SIG-M5 treated with dmso at 0.1 percent for 504 hours (cell line): ENCODE results near the gene AUTS2.

Source experiments
- DNase-seq: peaks from one replicate; lab custom pipeline; 2025; ENCODE audit not compliant: unreplicated experiment; lab: John Stamatoyannopoulos, UW

Gene AUTS2

DNA sequence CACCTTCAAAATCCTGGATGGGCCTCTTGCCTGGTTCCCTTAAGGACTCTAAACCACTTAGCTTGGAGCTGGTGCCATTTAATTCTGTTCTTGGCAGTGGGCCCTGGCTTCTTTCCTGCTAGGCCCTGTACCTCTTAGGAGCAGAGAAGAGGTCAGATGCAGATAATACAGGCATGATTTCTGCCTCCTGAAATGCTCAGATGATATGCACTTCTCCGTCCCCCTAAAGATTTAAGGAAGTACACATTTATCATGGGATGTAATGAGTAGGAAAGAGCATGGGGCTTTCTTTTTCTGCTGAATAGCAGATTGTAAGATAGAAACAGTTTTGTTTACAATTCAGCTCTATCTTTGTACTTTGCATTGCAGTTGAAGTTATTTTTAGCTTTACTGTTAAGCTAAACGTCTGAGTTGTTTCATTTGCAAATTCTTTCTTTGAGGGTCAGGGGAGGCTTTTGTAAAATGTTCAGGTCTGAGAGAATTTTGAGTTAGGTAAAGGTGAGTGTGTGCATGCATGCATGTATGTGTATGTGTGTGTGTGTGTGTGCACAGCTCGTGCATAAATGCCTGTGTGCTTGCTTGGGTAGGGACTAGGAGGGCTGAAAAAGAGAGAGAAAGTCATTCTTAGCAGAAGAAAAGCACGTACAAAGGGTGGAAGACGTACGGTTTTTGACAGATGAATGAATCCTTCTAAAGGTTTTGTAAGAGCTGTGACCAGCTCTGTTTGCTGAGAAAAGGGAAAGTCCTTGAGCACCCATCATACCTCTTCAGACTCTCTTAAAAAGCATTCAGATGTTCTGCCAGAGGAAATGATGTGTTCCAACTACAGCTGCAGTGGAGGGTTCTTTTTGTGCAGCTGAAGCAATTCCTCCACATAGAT is 364.2 kb downstream of the AUTS2 start:
- DNase-seq, result no peak

DNA sequence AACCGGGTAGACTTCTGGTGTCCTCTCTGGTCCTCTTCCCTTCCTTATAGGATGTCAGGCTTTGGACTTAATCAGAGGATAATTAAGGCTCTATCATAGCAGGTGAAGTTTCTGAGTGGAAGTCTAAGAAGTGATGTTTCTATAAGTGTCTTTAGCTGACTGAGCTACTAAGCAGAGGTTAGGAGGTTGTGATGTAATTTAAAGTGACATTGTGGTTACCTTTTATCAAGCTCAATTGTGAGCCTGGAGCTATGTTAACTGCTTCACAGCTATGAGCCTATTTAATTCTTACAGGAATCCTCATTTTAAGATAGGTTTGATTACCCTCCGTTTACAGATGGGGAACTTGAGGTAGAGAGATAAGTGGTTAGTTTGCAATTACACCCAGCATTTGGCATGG is 365.1 kb downstream of the AUTS2 start:
- no peak for DNase-seq

DNA sequence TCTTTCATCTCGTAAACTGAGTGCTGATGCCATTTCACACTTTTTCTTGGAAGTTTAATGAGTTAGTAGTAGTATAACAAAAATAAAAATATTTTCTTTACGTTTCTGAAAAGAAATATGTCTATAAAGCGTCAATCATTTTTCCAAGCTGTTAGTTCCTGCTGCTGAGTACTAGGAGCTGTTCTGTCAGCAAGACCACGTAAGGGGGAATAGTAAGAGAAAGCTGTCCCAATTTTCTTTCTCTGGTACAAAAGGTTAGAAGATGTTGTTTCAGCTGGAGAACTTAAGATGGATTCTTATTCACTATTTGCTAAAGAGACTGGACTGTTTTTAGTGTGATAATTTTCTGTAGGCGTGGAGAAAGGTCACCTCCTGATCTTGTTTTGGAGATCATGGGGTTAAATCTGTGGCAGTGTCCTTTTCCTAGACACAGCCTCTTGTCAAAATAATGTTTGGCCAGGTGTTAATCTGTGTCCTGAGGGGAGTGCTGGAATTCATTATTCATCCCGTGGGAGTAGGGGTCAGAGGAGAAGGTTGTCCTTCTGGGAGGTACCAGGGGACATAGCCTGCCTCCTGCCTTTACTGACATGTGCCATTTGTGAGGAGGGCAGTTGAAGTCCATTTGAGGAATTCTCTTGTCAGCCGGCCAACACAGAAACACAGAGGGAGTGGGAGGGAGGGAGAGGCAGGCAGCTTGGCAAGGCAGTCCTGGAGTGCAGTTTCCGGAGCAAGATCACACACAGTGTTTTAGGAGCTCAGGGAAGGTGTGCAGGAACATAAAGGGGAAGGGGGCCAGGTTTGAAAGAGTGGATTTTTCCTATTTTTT is 368.7 kb downstream of the AUTS2 start:
- no peak for DNase-seq

DNA sequence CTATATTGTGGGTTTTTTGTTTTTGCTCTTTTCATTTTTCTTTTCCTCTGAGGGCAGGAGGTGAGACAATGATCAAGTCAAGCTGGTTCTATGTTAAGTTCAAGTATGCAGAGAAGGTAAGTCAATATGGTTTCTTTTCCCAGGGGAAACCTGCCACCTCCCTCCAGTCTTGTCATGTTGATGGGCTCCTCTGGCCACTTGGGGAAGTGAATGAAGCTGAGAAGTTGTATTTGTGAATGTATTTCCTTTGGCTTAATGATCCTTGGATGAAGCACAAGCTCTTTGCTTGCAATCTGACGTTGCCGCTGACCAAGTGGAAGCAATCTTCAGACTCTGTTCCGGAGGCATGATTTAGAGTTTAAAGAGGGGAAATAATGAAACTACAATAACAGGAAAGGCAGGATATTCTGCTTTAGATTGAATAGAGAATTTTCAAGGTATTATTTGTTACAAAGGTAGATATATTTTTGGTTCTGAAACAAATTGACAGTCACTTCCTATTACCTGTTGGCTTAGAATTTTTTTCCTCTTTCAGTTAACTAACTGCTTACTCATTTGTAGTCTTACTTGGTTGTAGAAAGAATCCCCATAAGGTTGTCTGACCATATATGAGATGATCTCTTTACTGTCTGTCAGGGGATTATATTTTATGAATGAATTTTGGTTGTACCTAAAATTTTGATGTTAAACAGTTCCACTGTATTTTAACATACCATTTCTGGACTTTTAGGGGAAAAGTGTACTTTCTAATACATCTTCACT is 369.6 kb downstream of the AUTS2 start:
- no peak for DNase-seq

DNA sequence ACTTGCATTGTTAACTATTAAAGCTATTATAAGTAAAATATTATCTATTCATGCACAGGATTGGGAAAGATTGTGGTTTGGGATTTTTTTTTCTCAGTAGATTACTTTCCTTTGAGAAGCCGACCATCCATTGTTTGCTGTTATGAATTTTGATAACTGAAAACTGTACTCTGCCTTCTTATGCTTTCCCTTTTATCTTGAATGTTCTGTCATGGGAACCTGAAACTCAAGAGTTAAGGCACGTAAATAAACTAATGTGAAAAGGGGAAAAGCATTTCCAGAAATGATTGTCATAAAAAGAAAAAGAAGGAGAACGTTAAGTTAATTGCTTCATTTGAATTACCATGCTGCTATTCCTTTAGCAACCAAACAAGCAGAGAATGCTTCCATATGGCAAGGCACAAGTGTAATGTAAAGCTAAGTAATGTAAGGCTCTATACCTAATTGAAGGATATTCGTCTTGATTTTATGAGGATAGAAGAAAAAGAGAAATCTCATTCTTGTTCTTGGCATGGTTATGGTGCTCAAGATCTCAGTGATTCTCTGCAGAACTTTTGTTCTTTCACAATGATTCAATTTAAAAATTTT is 370.8 kb downstream of the AUTS2 start:
- DNase-seq, result no peak

DNA sequence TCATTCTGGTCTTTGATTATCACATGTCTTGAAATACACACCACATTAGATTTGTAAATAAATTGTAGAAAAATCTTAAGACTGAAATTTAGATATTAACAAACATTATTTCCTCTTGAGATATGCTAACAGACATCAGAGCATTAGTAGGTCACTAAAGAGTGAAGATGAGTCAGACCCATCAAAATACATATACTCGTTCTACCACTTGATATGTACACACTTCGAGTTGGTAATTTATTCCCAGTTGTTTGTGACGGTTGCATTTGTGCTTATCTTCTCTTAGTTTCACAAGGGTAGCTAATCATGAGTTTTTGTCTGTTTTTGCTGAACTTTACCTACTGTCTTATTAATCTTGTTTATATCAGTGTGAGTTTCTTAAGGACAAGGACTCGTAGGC is 383.4 kb downstream of the AUTS2 start:
- DNase-seq, result no peak

DNA sequence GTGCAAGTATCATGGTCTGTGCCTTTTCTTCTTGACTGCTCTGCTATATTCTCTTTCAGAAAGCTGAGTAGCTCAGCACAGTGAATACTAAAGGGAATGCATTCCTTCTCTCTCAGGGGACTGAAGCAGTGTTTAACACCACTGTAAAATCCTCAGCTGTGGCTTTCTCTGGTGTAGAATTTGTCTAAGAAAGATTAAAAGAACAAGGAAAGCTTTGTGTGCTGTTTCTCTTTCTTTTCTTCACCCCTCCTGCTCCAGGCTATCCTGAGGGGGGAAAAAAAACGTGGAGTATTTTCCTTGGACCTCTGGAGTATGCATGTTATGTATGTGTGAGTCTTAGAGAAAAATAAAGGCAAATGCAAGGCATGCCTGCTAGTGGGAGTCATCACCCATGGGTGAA is 383.9 kb downstream of the AUTS2 start:
- no peak for DNase-seq

DNA sequence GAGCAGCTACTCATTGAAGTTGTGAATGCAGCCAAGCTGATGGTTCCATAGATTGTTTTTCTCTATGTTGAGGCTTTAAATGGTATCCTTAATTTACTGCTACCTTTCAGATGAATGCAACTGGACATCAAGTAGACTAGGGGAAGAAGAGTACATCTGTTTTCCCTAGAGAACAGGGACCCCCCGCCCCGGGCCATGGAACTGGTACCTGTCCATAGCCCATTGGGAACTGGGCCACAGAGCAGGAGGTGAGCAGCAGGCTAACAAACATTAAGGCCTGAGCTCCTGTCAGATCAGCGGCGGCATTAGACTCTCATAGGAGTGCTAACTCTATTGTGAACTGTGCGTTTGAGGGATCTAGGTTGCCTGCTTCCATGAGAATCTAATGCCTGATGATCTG is 391.3 kb downstream of the AUTS2 start:
- DNase-seq, result no peak

DNA sequence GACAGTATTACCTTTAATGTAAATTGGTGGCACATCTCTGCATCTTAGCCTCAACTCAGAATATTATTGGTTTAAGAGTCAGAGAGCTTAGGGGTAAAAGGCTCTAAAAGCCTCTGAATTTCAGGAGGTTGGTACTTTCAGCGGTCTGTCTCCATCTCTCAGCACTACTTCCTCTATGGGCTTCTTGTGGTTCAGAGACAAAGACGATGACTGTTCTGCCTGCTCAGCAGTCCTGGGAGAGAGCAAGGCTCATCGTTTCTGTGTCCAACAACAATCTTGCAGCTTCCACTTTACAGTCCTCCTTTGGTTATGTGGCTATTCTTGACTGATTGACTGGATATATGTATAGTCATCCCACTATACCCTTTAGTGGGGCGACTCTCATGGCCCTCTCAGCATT is 394.7 kb downstream of the AUTS2 start:
- no peak for DNase-seq

DNA sequence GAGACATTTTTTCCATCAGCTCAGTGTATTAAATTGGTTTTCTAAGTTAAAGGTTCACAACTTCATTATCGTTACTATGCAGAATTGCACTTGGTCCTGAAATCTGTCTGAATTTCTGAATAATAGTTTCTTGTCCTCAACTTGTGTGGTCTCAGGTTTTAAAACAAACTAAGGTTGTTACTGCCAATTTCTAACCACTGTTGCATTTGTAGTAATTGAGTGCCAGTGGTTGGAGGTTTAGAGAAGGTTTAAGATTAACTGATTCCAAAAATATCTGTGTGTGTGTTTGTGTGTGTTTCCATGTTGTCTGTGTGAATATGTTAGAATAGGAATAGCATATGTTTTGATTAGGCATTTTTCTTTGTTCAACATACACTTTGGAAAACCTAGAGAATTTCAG is 395.9 kb downstream of the AUTS2 start:
- no peak for DNase-seq

DNA sequence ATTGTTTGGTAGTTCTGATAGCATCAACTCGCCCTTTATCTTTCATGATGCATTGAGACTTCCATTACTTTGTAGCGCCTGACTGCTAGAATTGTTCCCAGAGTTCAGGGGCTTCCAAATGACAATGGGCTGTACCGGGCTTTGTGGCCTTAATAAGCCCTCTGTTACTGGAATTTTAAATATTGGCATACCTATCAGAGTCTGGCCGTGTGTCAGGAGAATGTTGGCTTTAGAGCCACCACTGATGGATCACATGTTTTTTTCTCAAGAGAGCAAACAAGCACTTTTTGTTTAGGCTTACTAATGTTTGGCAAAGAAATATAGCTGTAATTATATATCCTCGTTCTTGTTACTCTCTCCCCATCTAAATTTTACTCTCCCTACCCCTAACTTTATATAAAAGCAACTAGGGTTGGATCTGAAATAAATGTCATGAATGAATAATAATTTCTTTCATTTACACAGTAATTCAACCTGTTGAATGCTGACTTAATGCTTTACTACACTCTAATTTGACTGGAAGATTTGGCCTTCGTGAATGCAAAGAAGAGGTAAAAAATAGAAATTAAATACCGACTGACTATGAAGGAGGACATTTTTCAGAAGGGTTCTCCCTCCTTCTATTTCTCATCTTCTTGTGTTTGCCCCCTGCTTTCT is 396.7 kb downstream of the AUTS2 start:
- DNase-seq, result no peak

DNA sequence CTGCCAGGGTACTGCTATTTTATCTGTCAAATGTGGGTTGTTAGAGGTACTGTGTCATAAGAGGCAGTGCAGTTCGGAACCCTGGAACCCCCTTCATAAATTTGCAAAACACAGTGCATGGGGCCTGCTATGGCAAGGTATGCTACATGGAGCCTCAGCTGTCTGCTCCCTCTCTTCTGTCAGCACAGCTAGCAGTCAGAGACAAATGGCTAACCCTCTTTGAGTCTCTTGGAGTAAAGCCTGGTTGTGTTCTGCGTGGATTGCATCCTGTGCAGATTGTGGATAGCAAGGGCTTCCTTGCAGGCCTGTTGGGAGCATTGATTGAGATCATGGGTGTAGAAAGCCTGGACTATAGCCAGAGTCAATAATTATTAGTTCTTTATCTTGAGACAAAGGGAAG is 397.8 kb downstream of the AUTS2 start:
- no peak for DNase-seq

DNA sequence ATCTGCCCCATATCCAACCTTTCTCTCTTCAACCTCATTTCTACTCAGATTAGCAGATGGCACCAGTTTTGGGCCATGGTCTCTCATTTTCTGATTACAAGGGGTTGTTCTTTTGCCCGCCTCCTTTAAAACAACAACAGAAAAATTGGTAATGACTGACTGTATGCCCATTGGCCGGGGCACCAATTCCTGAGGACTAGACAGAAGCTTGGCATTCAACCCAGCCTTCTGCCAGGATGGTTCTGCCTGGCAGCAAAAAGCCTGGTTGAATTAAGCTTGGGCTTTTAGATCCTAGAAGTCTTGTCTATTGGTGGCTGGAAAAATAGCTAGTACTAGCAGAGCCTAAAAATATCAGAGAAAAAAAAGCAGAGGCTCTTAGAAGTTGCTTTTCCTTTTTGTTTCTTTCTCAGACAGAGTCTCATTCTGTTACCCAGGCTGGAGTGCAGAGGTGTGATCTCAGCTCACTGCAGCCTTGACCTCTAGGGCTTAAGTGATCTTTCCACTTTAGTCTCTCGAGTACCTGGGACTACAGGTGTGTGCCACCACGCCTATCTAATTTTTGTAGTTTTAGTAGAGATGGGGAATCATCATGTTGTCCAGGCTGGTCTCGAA is 402.6 kb downstream of the AUTS2 start:
- DNase-seq, result no peak

DNA sequence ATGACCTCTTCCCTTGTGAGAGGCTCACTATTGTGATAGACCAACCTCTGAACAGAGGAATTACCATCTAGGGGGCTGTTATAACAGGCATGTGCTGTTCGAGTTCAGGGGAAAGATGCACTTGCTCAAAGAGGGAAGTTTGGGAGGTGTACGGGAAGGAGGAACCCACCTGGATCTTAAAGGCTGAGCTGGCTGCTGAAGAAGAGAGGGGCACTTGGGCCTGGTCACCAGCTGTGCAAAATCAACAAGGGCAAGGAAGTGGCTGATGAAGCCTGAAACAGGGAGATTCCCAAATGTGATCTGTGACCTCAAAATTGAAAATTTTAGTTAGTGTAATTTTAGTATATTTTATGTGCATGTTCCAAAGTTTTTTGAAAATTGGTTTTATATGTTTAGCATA is 407.2 kb downstream of the AUTS2 start:
- DNase-seq, result no peak

DNA sequence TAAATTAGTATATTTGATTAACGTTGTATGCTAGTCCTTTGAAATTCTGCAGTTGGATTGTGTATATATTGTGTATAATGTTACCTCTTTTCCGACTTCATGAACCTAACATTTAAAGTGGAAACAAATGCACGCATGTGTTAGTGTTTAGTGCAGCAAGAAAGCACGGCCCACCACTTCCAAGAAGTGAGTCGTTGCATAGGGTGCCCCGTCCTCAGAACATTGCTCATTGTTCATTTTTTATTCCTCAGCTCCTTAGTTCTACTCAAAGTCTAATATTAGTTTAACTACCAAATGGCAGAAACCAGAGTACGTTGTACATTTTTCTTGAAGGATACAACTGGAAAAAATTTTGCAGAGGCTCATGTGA is 407.6 kb downstream of the AUTS2 start:
- no peak for DNase-seq

DNA sequence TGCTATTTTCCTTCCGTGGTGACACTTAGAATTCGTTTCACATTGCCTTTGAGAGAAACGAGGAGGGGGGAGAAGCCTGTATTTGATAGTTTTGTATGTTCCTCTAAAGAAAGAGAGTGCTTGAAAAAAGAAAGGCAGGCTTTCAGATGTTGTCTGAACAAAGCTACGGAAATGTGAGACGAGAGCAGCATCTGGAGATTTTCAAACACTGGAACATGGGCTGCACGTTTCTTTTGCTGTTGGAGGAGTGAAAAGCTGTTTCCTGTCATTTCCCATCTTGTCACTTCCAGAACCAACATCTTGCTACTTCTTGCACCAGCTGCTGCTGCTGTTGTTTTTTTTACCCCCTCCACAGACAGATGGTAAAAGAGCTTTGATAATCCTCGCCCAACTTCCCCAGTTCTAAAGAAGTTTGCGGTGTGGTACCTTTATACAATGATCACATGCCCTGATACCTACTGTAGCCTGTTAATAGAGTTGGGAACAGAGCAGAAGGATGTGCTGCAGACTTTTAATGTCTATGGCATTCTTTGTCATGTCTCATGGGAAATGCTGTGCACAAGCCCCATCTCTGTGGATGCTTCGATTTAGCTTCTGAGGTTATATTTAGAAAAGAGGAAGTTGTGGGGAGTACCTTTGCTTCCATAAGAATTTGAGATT is 408.1 kb downstream of the AUTS2 start:
- no peak for DNase-seq

DNA sequence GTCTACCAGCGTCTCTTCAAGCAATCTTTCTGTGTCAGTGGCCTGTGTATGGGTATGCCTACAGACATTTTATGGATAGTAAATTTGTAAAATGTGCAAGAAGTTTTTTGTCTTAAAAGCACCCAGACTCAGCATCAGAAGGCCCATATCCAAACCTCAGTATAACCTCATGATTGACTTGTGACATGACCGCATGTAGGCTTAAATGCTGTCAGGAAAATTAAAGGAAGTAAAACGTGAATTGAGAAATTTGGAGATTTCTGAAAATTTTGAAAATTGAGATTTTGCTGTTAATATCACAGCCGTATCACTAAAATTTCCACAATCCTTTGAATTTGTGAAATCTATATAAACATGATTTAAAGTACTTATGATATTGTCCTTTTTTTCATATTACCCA is 410.2 kb downstream of the AUTS2 start:
- DNase-seq, result no peak

DNA sequence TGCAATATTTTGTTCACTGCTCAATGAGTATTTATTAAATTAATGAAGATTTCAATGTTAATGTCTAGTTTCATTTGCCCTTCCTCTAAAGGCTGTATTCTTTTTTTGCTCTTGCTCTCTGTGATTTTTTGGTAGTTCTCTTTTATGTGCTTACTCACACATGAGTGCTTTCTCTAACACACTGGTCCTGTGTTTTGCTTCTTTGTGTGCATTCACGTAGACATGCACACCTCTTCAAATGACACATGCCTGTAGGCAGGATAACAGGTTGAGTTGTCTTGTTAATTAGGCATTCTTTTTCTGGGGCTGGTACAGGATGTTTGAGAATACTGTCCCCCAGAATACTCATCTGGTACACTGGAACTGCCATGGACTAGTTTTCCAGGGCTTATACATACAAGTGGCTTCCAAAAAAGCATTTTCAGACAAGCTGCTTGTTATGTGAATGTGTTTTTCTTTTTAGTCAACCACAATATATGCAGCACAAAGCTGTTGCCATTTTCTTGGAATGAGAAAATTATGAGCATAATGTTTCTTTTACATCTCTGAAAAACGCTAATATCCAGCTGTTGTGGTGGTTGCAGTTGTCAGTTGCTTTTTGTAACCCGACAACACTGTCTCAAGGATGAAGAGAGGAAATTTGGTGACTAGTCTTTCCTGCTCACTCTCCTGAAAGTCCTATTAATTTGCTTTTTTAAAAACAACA is 416.4 kb downstream of the AUTS2 start:
- no peak for DNase-seq

DNA sequence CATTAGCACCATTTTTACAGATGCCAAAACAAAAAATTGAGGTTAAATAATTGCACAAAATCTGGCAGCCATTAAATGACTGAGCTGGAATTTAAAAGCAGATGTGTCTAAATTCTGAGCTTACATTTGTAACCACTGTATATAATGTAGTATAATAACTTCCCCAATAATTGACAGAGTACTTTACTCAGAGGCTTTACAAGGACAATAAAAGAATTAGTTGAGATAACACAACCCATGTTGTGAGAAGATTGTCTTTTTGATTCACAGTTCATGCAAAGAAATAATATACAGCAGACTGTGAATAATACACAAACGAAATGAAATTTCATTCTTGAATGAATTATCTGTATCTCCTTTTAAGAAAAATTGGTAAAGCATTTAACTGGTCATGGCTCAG is 417.1 kb downstream of the AUTS2 start:
- no peak for DNase-seq
